Measurements from ENCODE around the gene ZNF423.

ZNF423 gene

GRCh38 chr16:49630783-49631182 is 225.1 kb downstream of the ZNF423 start:
- DNase-seq (ENCODE audit: low read depth, low spot score) = no peak
- Histone ChIP-seq H3K36me3 (ENCODE audit: insufficient read depth, insufficient read length, low read length) (peaks cover 36% of the 10 kb centered on the region), H3K4me3 (ENCODE audit: insufficient read length, low read depth) (no peak overlapping the region), H3K9me3 (ENCODE audit: insufficient read depth, low read length) (peaks cover 15% of the 10 kb centered on the region; the same call in 1 of the 2 replicates), H3K27me3 (ENCODE audit: insufficient read depth, insufficient read length) (no peaks in the 10 kb centered on the region), H3K4me1 (ENCODE audit: insufficient read depth, insufficient read length) (peaks cover 3% of the 10 kb centered on the region), H3K9ac (ENCODE audit: insufficient read length, low read depth) (no peak overlapping the region)
- no peak for TF ChIP-seq YY1 (IDR thresholded peaks at IDR 0.05; ENCODE audit: insufficient read depth, insufficient read length)
- no peak for TF ChIP-seq ZNF274 (IDR thresholded peaks at IDR 0.05; ENCODE audit: low read depth, low read length)

GRCh38 chr16:49629851-49630250 is 226.1 kb downstream of the ZNF423 start:
- H3K27me3 ChIP-seq (ENCODE audit: insufficient read depth, insufficient read length) = no peaks in the 10 kb centered on the region
- no peak for TF ChIP-seq YY1 (IDR thresholded peaks at IDR 0.05; ENCODE audit: insufficient read depth, insufficient read length)
- no peak for TF ChIP-seq SUZ12 (IDR thresholded peaks at IDR 0.05; ENCODE audit: extremely low read depth, insufficient read depth, insufficient read length)
- TF ChIP-seq ZNF274 (IDR thresholded peaks at IDR 0.05; ENCODE audit: low read depth, low read length) = no peak
- no peak overlapping the region for H3K9ac ChIP-seq (ENCODE audit: insufficient read length, low read depth)
- no peak for DNase-seq (ENCODE audit: low read depth, low spot score)
- H3K9me3 ChIP-seq (ENCODE audit: insufficient read depth, low read length) = peaks cover 15% of the 10 kb centered on the region; the same call in 1 of the 2 replicates
- H3K4me1 ChIP-seq (ENCODE audit: insufficient read depth, insufficient read length) = peaks cover 3% of the 10 kb centered on the region
- H3K36me3 ChIP-seq (ENCODE audit: insufficient read depth, insufficient read length, low read length) = peaks cover 29% of the 10 kb centered on the region
- no peak overlapping the region for H3K4me3 ChIP-seq (ENCODE audit: insufficient read length, low read depth)

DNA sequence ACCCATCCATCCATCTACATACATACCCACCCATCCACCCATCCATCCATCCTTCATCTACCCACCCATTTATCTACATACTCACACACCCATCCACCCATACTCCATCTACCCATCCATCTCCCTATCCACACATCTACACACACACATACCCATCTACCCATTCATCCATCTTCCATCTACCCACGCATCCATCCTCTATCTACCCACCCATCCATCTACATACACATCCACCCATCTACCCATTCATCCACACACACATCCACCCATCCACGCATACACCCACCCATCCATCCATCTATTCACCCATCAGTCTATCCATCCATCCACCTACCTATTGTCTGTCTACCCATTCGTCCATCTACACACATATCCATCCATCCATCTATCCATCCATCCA is 227.8 kb downstream of the ZNF423 start:
- Histone ChIP-seq H3K27me3 (ENCODE audit: insufficient read depth, insufficient read length) (no peaks in the 10 kb centered on the region), H3K9me3 (ENCODE audit: insufficient read depth, low read length) (peaks cover 15% of the 10 kb centered on the region; the same call in 1 of the 2 replicates), H3K9ac (ENCODE audit: insufficient read length, low read depth) (no peak overlapping the region), H3K36me3 (ENCODE audit: insufficient read depth, insufficient read length, low read length) (peaks cover 21% of the 10 kb centered on the region), H3K4me1 (ENCODE audit: insufficient read depth, insufficient read length) (peaks cover 4% of the 10 kb centered on the region), H3K4me3 (ENCODE audit: insufficient read length, low read depth) (no peak overlapping the region)
- no peak for DNase-seq (ENCODE audit: low read depth, low spot score)
- no peak for TF ChIP-seq ZNF274 (IDR thresholded peaks at IDR 0.05; ENCODE audit: low read depth, low read length)
- no peak for TF ChIP-seq YY1 (IDR thresholded peaks at IDR 0.05; ENCODE audit: insufficient read depth, insufficient read length)
- no peak for TF ChIP-seq SUZ12 (IDR thresholded peaks at IDR 0.05; ENCODE audit: extremely low read depth, insufficient read depth, insufficient read length)

DNA sequence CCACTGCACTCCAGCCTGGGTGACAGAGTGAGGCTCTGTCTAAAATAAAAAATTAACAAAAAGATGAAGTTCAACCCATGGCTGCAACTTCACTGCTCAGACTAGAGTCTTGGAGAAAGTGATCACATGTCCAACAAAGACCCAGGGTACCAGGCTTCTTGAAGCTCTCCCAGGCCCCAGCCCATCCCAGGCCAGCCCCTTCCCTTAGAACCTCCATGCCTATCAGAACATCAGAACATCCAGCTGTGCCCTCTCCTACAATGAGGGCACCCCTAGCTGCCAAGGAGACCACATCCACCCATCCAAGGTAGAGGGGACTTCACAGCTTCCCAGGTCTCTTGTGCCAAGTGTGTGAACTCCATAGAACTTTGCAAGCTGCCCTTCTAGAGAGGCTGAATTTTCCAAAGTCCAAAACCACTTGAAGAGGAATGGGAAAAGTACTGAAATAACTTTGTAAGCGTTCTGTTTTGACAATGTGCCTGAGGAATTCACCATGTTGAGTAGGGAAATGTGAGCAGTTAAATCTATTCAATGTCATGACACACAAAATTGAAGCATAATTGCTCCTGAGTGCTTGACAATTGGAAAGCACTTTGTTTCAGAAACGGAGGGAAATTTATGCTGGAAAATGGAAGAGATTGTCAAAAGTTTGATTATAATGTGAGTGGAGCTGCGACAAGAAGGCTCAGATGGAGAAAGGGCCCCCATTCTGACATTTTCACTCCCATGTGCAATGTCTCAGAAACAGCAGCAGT is 230.4 kb downstream of the ZNF423 start:
- Histone ChIP-seq H3K9me3 (ENCODE audit: insufficient read depth, low read length) (peaks cover 15% of the 10 kb centered on the region; the same call in 1 of the 2 replicates), H3K27me3 (ENCODE audit: insufficient read depth, insufficient read length) (no peaks in the 10 kb centered on the region), H3K9ac (ENCODE audit: insufficient read length, low read depth) (no peak overlapping the region), H3K36me3 (ENCODE audit: insufficient read depth, insufficient read length, low read length) (peaks cover 20% of the 10 kb centered on the region), H3K4me3 (ENCODE audit: insufficient read length, low read depth) (no peak overlapping the region), H3K4me1 (ENCODE audit: insufficient read depth, insufficient read length) (peaks cover 13% of the 10 kb centered on the region)
- no peak for DNase-seq (ENCODE audit: low read depth, low spot score)
- no peak for TF ChIP-seq ZNF274 (IDR thresholded peaks at IDR 0.05; ENCODE audit: low read depth, low read length)
- no peak for TF ChIP-seq YY1 (IDR thresholded peaks at IDR 0.05; ENCODE audit: insufficient read depth, insufficient read length)
- no peak for TF ChIP-seq SUZ12 (IDR thresholded peaks at IDR 0.05; ENCODE audit: extremely low read depth, insufficient read depth, insufficient read length)

GRCh38 chr16:49623501-49624266 is 232.2 kb downstream of the ZNF423 start:
- Histone ChIP-seq H3K27me3 (ENCODE audit: insufficient read depth, insufficient read length) (no peaks in the 10 kb centered on the region), H3K4me1 (ENCODE audit: insufficient read depth, insufficient read length) (peaks cover 20% of the 10 kb centered on the region), H3K4me3 (ENCODE audit: insufficient read length, low read depth) (no peak overlapping the region), H3K9ac (ENCODE audit: insufficient read length, low read depth) (no peak overlapping the region), H3K36me3 (ENCODE audit: insufficient read depth, insufficient read length, low read length) (peaks cover 16% of the 10 kb centered on the region), H3K9me3 (ENCODE audit: insufficient read depth, low read length) (peaks cover 3% of the 10 kb centered on the region; the same call in 1 of the 2 replicates)
- TF ChIP-seq ZNF274 (IDR thresholded peaks at IDR 0.05; ENCODE audit: low read depth, low read length) (no peak), YY1 (IDR thresholded peaks at IDR 0.05; ENCODE audit: insufficient read depth, insufficient read length) (no peak), SUZ12 (IDR thresholded peaks at IDR 0.05; ENCODE audit: extremely low read depth, insufficient read depth, insufficient read length) (no peak)
- no peak for DNase-seq (ENCODE audit: low read depth, low spot score)

DNA sequence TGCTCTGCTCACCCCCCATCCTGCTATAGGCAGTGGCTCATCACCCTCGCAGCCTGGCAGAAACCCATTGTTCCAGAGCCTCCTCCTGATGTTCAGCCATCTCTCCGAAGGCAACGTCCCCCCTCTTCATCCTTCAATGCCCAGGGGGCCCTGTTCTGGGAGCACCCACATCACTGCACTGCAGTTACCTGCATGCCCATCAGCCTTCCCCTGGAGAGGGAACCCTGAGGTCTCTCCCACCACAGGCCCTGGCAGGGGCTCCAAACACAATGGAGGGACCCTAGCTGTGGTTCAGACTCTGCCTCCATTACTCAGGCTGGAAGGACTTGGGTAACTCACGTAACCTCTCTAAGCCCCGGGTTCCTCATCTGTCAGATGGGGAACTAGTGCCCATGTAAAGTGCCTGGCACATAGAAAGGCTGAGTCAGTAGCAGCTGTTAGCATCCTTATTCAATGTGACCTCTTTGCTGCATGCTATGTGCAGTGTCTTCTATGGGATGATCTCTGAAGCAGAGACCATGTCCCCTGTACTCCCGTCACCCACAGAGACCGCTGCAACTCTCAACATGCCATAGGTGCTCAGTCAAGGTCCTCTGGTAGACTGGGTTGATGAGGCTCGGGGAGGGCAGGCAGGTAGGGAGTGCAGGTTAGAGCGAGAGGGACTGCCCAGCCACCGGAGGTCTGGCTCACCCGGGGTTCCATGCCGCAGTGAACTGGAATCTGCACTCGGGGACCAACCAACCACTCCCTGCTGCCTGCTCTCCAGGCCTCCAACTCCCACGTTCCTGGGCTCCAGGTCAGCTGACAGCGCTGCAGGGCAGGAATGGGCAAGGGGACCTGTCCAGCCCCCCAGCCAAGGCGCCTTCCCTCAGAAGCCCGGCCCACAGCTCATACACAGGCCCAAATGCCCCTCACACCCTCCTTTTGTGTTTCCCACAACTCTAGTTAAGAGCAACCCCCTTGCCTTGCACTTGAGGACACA is 233.2 kb downstream of the ZNF423 start:
- no peaks in the 10 kb centered on the region for H3K9me3 ChIP-seq (ENCODE audit: insufficient read depth, low read length)
- no peak for DNase-seq (ENCODE audit: low read depth, low spot score)
- TF ChIP-seq SUZ12 (IDR thresholded peaks at IDR 0.05; ENCODE audit: extremely low read depth, insufficient read depth, insufficient read length) (no peak), YY1 (IDR thresholded peaks at IDR 0.05; ENCODE audit: insufficient read depth, insufficient read length) (no peak), ZNF274 (IDR thresholded peaks at IDR 0.05; ENCODE audit: low read depth, low read length) (no peak)
- peaks cover 19% of the 10 kb centered on the region for H3K36me3 ChIP-seq (ENCODE audit: insufficient read depth, insufficient read length, low read length)
- H3K9ac ChIP-seq (ENCODE audit: insufficient read length, low read depth) = no peak overlapping the region
- no peaks in the 10 kb centered on the region for H3K27me3 ChIP-seq (ENCODE audit: insufficient read depth, insufficient read length)
- no peak overlapping the region for H3K4me3 ChIP-seq (ENCODE audit: insufficient read length, low read depth)
- peaks cover 21% of the 10 kb centered on the region for H3K4me1 ChIP-seq (ENCODE audit: insufficient read depth, insufficient read length)
